ENCODE data around the gene IRF8. TPM values are rescaled to one million over a fixed set of nuclear protein-coding genes. Genes with fewer than 3 reads are reported as not detected.
A peak's percentile ranks its signal among the peaks of the same experiment; 100 is the strongest.

The IRF8 gene
- total RNA-seq, 2 donors from 2014 or later, result 0.24 to 0.75 TPM

- H3K9me3 ChIP-seq (ENCODE audit: control insufficient read depth, low read length), result peaks cover 5% of the 10 kb centered on the region
- no peaks in the 10 kb centered on the region for H3K4me1 ChIP-seq (ENCODE audit: control insufficient read depth, insufficient read depth, low read length)
- no peak overlapping the region for H3K4me3 ChIP-seq (ENCODE audit: low read length)
- Mint-ChIP-seq H3K27me3 (ENCODE audit: insufficient read depth) (peaks cover 6% of the 10 kb centered on the region), H3K36me3 (ENCODE audit: low read depth) (no peaks in the 10 kb centered on the region), H3K4me3 (no peak overlapping the region), H3K9me3 (no peaks in the 10 kb centered on the region), H3K4me1 (peaks cover 4% of the 10 kb centered on the region), H3K27ac (no peak overlapping the region)
- DNase-seq, result no peak
- no peak for TF ChIP-seq CTCF (conservative IDR thresholded peaks at IDR 0.05)
- no peak overlapping the region for H3K27ac ChIP-seq (ENCODE audit: low read depth, low read length)
- H3K27me3 ChIP-seq (ENCODE audit: control insufficient read depth, insufficient read depth, low read length, poor library complexity, severe bottlenecking), result no peaks in the 10 kb centered on the region
- no peaks in the 10 kb centered on the region for H3K36me3 ChIP-seq (ENCODE audit: control insufficient read depth, insufficient read depth, low read length)
- H3K9ac ChIP-seq (ENCODE audit: extremely low read depth, low read length, poor library complexity, severe bottlenecking), result no peak overlapping the region
- WGBS, 2 experiments (ENCODE audit: insufficient coverage in 1 of 2, insufficient read length in 1 of 2), result 100% methylated on average over 1 of the region's 1 CpG; no CpG with 5 or more reads in 1 of the 2 experiments
Observed at GRCh38 chr16:85854935-85855334, 44.0 kb upstream of the IRF8 start.

GRCh38 chr16:85856079-85856478 is 42.9 kb upstream of the IRF8 start:
- H3K9ac ChIP-seq (ENCODE audit: extremely low read depth, low read length, poor library complexity, severe bottlenecking), result no peak overlapping the region
- TF ChIP-seq CTCF (conservative IDR thresholded peaks at IDR 0.05), result no peak
- peaks cover 5% of the 10 kb centered on the region for H3K9me3 ChIP-seq (ENCODE audit: control insufficient read depth, low read length)
- Mint-ChIP-seq H3K4me3 (no peak overlapping the region), H3K36me3 (ENCODE audit: low read depth) (no peaks in the 10 kb centered on the region), H3K27ac (no peak overlapping the region), H3K27me3 (ENCODE audit: insufficient read depth) (peaks cover 6% of the 10 kb centered on the region), H3K9me3 (no peaks in the 10 kb centered on the region), H3K4me1 (no peaks in the 10 kb centered on the region)
- H3K27ac ChIP-seq (ENCODE audit: low read depth, low read length), result no peak overlapping the region
- whole genome bisulfite sequencing, 2 experiments (ENCODE audit: insufficient coverage in 1 of 2, insufficient read length in 1 of 2), result 89 to 95% methylated on average over 5 to 6 of the region's 6 CpGs
- no peaks in the 10 kb centered on the region for H3K27me3 ChIP-seq (ENCODE audit: control insufficient read depth, insufficient read depth, low read length, poor library complexity, severe bottlenecking)
- peak; percentile 3 for DNase-seq
- no peaks in the 10 kb centered on the region for H3K4me1 ChIP-seq (ENCODE audit: control insufficient read depth, insufficient read depth, low read length)
- H3K4me3 ChIP-seq (ENCODE audit: low read length), result no peak overlapping the region
- H3K36me3 ChIP-seq (ENCODE audit: control insufficient read depth, insufficient read depth, low read length), result no peaks in the 10 kb centered on the region

- no peaks in the 10 kb centered on the region for H3K36me3 Mint-ChIP-seq (ENCODE audit: low read depth)
- peaks cover 6% of the 10 kb centered on the region for H3K27me3 Mint-ChIP-seq (ENCODE audit: insufficient read depth)
- H3K4me3 Mint-ChIP-seq, result no peak overlapping the region
- WGBS, 2 experiments (ENCODE audit: insufficient coverage in 1 of 2, insufficient read length in 1 of 2), result 88 to 93% methylated on average over 2 to 4 of the region's 5 CpGs
- no peak overlapping the region for H3K27ac Mint-ChIP-seq
- DNase-seq, result peak; percentile 17
- H3K4me1 ChIP-seq (ENCODE audit: control insufficient read depth, insufficient read depth, low read length), result no peaks in the 10 kb centered on the region
- no peak overlapping the region for H3K27ac ChIP-seq (ENCODE audit: low read depth, low read length)
- TF ChIP-seq CTCF (conservative IDR thresholded peaks at IDR 0.05), result no peak
- H3K27me3 ChIP-seq (ENCODE audit: control insufficient read depth, insufficient read depth, low read length, poor library complexity, severe bottlenecking), result no peaks in the 10 kb centered on the region
- H3K4me3 ChIP-seq (ENCODE audit: low read length), result no peak overlapping the region
- no peak overlapping the region for H3K9ac ChIP-seq (ENCODE audit: extremely low read depth, low read length, poor library complexity, severe bottlenecking)
- H3K9me3 Mint-ChIP-seq, result no peaks in the 10 kb centered on the region
- H3K9me3 ChIP-seq (ENCODE audit: control insufficient read depth, low read length), result peaks cover 5% of the 10 kb centered on the region
- no peaks in the 10 kb centered on the region for H3K4me1 Mint-ChIP-seq
- no peaks in the 10 kb centered on the region for H3K36me3 ChIP-seq (ENCODE audit: control insufficient read depth, insufficient read depth, low read length)
Observed at GRCh38 chr16:85856585-85856984, 42.4 kb upstream of the IRF8 start.

Measured in endodermal cell (in vitro differentiated cells).